Activated gamma-delta T cell treated with Interleukin-2 at 50 U/mL for 16 hours (primary cell): ENCODE results near the gene WNT5B.

Source experiments
- DNase-seq: peaks from one replicate; pipeline ENCODE4 v3.0.0-alpha.2; 2020

Gene WNT5B

DNA sequence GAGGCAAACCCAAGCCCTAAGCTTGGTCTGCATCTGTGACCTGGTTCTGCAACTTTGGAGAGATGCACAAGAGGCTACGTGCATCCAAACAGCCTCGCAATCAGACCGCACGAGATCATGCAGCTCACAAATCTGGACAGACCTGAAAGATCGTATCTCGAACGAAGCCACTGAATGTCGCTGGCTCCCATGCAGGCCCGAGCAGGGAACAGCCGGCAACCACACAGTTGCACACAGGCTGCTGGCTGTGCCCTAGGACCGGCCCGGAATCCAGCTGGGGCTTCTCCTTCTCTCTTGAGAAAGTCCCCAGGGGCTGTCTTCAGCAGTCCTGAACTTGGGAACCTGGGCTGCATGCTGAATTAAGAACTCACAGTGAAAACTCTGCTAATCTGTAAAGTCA lies 27.9 kb downstream of the WNT5B start:
- DNase-seq, result no peak

DNA sequence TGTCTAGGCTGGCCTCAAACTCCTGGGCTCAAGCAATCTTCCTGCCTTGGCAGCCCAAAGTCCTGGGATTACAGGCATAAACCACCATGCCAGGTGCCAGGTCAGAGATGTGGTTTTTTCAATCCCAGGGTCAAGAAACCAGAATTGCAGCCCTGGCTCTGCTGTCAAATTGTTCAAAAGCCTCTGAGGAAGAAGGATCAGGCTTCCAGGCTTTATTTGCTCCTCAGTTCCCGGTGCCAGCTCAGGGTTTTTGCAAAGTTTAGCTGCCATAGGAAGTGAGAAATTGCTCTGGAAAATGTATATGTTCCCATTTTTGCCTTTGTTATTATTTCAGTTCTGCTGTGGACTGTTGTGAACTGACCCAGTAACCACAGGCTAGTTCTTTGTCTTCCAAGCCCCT lies 28.7 kb downstream of the WNT5B start:
- DNase-seq, result no peak

DNA sequence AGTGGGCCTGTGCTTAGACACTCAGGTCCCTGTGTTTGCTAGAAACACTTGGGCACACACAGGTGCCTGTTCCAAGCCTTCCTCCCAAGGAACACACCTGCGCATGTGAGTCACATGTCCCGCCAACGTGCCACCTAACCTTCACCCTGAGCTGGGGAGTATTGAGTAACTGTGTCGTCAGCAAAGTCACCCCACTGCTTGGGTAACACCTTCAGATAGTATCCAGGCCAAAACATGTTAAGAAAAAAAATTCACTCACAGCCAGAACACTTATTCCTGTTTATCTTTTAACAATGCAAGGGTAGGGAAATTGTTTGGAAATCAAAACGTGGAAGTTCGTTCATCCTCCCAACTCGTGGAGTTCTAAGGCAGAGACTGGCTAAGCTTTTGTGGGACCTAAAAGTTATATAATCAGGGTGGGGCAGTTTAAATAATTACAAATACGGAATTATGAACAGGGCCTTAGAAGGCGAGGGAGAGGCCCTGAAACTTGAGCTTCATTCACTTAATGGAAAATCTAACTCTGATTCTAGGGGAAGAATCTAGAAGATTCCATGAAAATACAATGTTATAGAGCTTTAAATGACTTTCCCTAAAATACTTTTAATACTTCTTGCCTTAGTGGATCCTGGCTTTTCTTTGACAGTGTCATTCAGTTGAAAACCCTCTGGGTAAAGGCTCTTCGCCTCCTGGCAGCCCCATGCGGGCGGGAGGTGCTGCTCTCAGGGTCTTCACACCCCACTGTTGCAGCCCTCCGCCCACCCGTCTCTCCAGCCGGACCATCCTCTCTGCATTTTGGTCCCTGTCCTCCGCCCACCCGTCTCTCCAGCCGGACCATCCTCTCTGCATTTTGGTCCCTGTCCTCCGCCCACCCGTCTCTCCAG lies 31.5 kb downstream of the WNT5B start:
- peak; percentile 40 for DNase-seq

DNA sequence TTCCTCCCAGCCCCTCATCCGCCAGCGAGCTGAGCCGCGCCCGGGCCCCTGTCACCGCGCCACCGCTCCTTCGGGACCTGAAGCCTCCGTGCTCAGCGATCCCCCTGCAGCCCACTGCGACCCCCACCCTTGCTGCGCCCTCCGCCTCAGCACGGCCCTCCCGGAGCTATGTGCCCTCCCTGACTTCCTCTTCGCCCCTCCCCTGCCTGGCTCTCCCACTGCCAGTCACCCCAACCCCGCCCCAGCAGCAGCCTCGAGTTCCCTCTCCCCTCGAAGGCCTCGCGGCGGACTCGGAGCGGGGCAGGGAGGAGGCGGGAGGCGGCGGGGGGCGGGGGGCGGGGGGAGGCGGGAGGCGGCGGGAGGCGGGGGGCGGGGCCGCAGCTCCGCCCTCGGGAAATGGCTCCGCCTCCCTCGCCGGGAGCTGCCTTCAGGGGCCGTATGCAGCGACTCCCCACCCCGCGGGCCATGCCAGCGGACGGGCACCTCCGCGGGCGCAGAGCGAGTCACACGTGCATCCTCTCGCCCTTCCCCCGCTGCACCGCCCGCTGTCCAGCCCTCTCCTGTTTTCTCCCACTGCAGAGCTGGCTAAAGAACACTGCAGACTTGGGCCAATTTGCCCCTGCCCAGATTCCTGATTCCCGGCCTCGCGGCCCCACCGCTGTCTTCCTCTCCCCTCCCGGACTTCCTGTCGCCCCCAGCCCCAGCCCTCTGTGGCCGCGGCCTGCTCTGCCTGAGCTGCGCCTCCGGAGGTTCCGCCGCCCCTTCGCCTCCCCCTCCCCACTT lies 32.7 kb downstream of the WNT5B start:
- peak; percentile 75 for DNase-seq

DNA sequence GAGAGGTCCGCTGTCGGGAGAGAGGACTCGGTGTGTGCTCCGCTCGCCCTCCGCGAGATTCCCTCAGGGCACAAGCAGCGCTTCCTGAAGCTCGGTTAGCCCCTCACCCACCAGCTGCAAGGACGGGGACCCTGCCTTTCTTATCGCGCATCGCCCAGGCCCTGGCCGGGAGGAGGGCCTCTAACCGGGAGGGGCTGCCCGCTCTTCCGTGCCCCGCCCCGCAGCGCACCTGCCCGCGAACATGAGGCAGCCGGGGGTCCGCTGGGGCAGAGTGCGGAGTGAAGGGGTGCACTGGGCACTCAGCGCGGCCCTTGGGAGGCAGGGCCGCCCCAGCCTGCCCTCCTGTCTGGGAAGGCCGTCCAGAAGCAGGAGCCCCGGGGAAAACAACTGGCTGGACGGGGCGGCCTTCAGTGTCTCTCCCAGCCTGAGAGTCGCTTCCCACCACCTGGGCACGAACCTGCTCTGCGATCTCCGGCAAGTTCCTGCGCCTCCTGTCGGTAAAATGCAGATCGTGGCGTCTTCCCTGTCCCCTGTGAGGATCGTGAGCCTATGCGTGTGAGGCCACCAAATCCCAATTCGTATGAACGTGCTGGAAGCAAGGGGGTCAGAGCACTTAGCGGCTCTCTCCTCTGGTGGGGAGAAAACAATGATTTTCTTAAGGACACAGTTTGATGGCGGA lies 33.9 kb downstream of the WNT5B start:
- no peak for DNase-seq

DNA sequence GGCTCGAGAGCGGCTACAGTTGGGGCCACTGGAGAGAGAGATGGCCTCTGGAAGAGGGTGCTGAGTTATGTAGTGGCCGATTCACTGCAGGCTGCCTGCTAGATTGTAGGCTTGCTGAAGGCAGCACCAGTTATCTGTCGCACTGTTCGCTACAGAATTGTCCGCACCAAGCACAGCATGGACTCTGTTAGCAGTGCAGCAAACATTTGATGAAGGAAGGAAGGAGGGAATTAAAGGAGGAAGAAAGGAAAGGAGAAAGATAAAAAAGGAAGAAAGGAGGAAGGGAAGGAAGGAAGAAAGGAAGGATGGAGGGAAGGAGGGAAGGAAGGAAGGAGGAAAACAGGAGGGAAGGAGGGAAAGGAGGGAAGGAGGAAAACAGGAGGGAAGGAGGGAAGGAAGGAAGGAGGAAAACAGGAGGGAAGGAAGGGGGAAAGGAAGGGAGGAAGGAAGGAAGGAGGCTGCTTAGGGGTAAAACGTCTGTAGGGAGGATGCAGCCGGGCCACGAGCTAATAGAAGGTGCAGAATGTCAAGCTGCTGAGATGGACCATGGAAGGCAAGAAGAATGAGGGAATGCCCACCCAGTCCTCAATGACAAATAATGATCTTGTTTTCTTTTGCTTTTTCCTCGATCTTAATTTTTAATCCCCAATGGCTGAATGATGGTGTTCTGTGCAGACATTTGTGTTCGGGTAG lies 34.6 kb downstream of the WNT5B start:
- no peak for DNase-seq

DNA sequence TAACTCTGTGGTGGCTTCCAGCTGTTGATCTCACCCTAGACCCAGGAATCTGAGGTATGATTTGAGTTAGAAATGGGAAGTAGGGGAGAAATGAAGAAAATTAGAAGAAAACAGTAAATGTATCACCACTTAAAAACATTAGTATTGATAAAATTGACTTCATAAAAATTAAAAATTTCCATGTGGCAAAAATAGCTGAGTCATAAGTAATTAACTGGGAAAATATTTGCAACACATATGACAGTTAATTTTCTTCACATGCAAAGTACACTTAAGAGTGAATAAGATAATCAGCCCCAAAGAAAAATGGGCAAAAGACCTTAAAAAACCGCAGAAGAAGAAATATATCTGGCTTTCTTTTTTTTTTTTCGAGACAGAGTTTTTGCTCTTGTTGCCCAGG lies 36.3 kb downstream of the WNT5B start:
- DNase-seq, result no peak

DNA sequence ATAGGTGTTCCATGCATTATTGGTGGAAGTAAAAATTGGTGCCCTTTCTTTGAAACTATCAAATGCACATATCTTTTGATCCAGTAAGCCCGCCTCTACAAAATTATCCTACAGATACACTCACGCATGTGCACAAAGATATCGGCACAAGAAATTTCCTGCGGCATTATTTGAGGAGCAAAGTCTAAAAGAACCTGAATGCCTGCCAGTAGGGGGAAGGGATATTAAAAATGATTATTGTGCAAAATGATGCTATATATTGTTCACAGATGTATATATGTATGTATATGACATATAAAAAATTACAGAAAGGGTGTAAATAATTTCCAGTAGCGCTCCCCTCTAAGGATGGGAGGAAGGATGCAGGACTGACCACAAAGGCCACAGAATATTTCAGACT lies 37.2 kb downstream of the WNT5B start:
- DNase-seq, result no peak

DNA sequence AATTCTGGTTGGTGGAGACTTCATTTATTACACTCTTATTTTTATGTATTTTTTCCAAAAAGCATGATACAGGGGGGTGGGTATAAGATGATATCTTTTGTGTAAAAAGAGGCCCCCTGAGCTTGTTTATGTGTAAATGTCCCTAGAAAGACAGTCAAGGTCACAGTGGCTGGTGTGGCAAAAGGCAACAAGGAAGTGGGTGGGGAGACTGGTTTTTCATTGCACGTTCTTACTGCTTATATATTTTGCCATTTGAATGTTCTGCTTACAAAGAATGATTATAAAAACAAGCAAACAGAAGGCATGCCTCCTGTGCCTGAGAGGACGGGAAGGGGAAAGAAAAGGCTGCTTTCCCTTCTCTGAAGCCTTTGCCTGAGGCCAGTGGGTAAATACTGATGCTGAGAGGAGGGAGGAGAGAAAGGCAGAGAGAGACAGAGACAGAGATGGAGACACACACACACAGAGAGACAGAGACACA lies 37.7 kb downstream of the WNT5B start:
- DNase-seq, result no peak

DNA sequence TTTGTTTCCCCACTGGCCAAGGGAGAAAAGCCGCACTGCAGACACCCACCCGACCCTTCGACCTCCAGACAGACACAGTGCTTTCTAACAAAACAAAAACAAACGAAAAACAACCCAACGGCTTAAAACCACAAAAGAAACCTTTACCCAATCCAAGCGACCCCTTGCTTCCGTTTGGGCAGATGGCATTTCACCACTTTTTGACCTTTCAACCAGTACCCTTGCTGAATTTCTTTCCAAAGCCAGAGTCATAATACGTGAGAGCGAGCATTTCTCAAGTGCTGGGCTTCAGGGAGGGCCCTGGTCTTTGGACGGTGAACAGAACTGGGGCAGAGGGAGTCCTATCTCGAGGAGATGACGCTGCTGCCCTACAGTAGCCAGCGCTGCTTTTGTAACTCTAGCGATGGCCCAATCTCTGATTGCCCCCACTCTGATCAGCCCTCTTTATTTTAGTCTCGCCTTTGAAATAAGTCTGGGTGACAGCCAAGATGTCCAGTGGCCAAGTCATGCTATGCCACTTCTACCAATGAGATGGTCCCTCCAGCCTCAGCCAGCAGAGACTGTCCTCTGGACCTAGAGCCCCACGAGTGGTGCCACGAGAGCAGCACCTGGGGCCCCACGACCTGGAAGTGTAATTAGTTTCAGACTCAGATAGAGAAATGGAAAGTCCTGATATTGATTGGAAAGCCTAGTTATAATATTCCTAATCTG lies 40.0 kb downstream of the WNT5B start:
- no peak for DNase-seq

DNA sequence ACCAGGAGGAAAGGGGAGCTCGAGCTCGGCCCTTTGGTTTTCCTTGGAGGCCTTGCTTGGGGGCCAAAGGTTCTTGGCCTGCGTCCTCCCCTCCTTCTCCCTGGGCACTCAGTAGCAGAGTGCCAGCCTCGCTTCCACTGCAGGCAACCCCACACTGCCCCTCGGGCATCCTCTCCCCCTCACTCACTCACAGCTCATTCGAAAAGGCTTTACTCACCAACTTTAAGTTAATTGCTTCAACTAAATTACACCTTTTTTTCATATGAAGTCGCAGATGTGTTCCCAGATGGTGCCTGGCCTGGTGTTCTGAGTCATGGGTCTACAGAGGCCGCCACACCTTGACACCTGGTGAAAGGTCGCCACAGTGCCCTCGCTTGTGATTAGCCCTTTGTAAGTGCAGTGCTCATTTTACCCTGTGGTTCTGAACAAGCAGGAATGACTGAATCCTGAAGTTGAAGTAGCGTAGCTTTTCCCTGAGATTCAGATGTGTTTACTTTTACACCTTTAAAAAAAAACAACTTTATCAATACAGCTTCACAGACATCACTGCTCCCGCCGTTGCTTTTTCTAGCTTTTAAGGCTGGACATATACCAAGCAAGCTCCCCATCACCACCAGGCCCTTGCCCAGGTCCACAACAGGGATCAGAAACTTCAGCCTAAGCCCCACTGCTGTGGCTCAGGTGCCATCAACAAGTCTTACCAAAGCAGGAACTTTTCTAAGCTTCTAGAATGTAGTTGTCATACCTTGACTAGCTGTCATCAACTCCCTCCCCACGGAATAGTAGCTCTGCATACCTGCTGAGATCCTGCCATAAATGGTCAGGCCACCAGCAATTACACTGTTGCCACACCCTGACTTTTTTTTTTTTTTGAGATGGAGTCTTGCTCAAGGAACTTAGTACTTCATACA lies 41.6 kb downstream of the WNT5B start:
- no peak for DNase-seq

DNA sequence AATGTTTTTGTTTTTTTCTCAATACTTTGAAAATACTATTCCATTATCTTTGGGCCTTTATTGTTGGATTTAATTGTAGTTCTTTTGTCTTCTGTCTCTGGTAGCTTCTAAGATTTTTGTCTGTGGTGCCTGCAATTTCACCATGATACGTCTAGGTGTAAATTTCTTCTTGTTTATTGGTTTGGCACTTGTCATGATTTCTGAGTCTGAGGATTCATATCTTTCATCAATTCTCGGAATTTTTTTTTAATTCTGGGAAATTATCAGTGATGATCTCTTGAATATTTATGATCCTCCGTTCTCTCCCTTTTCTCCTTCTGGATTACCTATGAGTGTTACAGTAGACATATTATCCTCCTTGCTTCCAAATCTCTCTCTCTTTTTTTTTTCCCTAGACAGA lies 47.0 kb downstream of the WNT5B start:
- no peak for DNase-seq

DNA sequence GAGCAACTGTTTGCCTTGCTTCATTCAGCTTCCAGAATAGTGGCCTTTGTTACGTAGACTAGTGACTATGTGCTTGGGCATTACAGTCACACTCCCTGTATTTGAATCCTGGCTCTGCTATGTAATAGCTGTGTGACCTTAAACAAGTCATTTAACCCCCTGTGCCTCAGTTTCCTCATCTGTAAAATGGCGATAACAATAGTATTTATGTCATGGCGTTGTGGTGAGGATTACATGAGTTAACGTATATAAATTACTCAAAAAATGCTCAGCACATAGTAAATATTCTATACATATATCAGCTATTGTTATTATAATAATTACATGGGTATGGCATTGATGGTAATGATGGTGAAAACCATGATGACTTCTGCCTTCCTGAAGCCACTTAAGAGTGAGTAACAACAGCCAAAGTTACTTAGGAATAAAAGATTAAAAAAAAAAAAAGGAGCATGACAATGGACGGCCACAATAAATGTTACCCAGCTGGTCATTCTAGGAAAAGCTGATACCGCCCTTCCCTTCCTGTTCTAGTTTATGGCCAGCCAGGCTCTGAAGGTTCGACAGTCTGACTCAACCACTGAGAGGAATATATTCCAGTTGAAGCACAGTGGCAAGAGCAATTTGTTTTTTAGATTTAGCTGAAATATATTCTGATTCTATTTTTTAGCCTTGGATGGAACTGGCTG lies 51.9 kb downstream of the WNT5B start:
- no peak for DNase-seq

DNA sequence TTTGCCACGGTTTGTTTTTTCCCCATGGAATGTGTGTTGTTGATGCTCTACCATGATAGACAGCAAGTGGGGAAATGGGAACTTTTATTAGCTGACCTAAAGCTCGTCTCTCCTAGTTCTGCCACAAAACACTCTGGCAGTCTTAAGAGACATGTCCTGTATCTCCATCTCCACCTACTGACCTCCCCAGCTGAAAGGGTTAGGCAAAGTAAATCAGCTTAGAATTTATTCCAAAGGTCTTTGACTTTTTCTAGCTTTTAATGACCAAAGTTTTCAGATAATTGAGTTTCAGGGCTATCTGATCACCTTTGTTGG lies 52.4 kb downstream of the WNT5B start:
- no peak for DNase-seq

DNA sequence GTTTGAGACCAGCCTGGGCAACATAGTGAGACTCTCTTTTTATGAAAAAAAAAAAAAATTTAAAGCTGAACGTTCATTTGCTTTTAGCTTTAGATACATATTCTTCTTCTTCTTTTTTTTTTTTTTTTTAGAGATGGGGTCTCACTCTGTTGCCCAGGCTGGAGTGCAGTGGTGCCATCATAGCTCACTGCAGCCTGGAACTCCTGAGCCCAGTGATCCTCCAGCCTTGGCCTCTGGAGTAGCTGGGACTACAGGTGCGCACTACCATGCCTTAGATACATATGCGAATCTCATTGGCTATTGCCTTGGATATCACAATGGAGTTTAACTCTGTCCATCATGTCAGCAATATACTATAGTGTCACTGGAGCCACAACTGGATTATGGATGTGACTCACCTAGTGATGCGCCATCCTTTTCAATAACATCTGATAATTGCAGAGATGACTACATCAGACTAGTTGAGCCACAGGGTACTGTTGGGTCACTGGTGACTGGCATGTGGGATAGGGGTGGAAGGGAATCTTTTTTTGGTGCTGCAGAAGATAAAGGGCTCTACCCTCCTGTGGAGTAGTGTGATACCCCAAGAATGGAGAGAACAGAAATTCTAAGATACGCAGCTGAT lies 59.2 kb downstream of the WNT5B start:
- no peak for DNase-seq

DNA sequence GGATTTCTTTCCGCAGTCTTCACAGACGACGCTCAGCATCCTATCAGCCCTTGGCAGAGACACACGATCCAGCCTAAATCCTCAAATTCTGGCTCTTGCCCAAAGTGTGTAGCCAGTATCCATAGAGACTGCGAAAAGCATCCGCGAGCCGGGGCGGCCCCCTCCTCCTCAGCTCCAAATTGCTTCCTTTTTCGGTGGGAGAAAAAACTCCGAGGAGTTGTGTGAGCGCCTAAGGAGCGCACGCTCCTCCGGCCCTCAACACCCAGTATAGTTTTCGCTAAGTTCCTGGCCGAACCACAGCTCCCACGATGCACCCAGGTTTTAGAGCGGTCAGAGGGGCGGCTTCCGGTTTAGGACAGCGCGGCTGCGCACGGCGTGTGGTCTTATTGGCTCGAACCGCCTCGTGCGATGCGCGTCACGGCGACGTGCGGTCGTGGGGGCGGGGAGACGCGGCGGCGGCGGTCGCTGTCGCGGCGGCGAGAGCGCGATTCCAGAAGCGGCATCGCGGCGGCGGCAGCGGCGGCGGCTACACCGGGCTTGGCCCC lies 61.6 kb downstream of the WNT5B start, which contains the start of gene ADIPOR2:
TSS of gene ADIPOR2 (plus strand) at position 493 of the 545 bp plus-strand sequence. CDS start 63,274 bp downstream, outside the sequence.
- DNase-seq, result peak; percentile 93

DNA sequence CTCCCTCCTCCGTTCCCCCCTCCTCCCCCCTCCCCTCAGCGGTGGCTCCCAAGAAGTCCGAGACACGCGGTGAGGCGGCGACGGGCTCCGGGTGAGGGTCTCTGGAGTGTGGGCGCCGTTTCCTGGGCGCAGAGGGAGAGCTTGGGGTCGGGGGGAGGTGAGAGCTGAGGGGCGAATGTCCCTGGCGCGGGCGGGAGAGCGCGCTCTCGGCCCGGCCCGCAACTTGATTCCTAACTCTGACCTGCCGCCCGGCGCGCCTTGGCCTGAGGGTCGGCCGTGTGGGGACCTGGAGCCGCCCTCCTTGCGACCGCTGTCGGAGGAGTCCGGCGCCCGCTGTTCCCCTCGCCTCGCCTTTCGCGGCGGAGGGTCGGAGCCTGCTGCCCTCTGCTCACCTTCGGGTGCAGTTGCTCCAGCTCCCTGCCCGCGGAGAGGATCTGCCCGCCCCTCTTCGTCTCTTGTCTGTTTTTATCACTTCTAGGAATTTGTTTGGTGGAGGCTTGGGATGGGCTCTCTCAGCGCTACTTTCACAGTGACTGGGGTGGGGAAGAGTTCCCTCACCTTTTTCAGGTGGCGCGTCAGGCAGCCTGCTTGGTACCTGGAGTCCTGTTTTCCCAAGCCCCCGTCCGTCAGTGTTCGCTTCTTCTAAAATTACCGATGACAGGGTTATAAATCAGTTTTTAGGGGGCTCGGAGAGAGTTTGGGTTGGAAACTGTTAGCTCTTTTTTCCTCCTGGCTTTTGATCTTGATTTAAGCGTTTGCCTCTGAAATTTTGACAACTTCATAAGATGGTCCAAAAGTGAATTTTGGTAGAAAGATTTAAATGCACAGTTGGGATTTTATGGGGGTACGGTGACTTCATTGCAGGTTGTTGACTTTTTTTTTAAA lies 62.3 kb downstream of the WNT5B start:
- DNase-seq, result peak; percentile 20

DNA sequence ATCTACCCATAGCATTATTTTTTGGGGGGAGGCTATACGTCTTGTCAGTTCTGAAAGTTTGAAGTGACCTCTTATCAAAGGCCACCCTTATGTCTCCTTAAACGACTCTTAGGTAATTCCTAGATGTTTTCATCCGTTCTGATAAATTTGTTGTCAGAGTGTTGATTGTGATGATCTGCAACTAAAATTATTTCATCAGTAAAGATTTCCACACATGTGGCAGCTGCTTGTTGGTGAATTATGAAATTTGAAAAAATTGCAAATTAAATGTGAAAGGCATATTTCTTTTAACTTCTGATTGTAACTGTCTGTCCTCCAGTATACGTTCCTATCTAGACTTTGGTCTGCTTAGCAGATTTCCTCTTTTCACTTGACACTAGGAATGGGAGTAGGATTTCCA lies 63.2 kb downstream of the WNT5B start:
- no peak for DNase-seq
